T-helper 17 cell (primary cell): ENCODE measurements around the gene GOSR2. TPM values are rescaled to one million over a fixed set of nuclear protein-coding genes. Genes with fewer than 3 reads are reported as not detected.

ENCODE experiments used
- ATAC-seq: fragments of 150-1000 bp; cut with Tn5 transposase; 2 replicates; pipeline ENCODE4 v1.10.0; 2021; ENCODE audit warnings: mild to moderate bottlenecking, moderate library complexity
- DNase-seq, 3 donors: peaks; one replicate each; pipeline versions ENCODE4 v3.0.0 to v3.0.0-alpha.2; 2020 to 2021
- H3K9me3 ChIP-seq: one replicate; pipeline ENCODE4 v1.7.0; 2013; ENCODE audit warnings: low read length, mild to moderate bottlenecking; ENCODE audit not compliant: control insufficient read depth, poor library complexity, severe bottlenecking
- H3K27ac Mint-ChIP-seq: one replicate; pipeline ENCODE4 v1.8.0; 2022; ENCODE audit warnings: mild to moderate bottlenecking, moderate library complexity, mixed read lengths
- H3K27me3 Mint-ChIP-seq: one replicate; pipeline ENCODE4 v1.8.0; 2022; ENCODE audit warnings: mixed read lengths
- H3K36me3 Mint-ChIP-seq: one replicate; pipeline ENCODE4 v1.8.0; 2022; ENCODE audit warnings: low read depth, mixed read lengths
- H3K4me1 Mint-ChIP-seq: one replicate; pipeline ENCODE4 v1.8.0; 2022; ENCODE audit warnings: mild to moderate bottlenecking, mixed read lengths
- H3K4me3 Mint-ChIP-seq: one replicate; pipeline ENCODE4 v1.8.0; 2022; ENCODE audit warnings: mild to moderate bottlenecking, moderate library complexity, mixed read lengths
- total RNA-seq, 4 donors: library from RNA in 2 of 4; stranded (reverse) in 2 of 4; gene quantifications; one replicate each; pipeline ENCODE4 v1.2.3 and lab custom pipeline; 2022 to 2026

GOSR2 gene
- total RNA-seq, 2 donors from 2014 or later = 54.5 to 57.9 TPM

DNA sequence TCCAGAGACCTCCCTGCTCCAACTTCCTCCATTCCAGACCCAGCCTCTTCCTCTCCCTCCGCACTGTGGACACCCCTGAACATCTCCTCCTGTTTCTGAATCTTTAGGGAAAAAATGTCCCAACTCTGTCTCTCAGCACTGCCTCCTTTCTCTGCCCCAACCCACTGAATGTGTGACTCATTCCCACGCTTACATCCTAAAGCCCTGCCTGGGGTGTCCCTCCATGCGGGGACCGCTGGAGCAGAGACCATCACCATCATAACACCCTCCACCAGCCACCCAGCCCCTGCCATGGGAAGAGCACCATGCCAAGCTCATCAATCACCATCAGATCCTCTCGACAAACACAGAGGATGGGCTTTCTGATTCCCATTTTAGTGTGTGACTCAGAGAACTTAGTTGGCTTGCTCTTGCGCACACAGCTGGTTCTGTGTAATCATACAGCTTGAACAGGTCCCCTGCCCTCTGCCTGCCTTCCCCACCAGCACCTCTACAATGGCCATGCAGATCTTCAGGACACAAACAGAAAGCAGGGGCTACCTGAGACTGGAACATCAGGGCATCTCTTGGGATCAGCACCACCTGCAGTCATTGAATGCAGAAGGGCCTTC, 45.4 kb downstream of the GOSR2 start:
- Mint-ChIP-seq H3K27ac (no peak overlapping the region), H3K4me1 (no peaks in the 10 kb centered on the region), H3K27me3 (peaks cover 4% of the 10 kb centered on the region), H3K36me3 (peaks cover 20% of the 10 kb centered on the region), H3K4me3 (no peak overlapping the region)
- ATAC-seq (no peak), DNase-seq (no peak)
- H3K9me3 ChIP-seq = no peaks in the 10 kb centered on the region

- no peak for ATAC-seq
- Mint-ChIP-seq H3K36me3 (peaks cover 22% of the 10 kb centered on the region), H3K4me3 (no peak overlapping the region), H3K27me3 (peaks cover 6% of the 10 kb centered on the region), H3K4me1 (no peaks in the 10 kb centered on the region), H3K27ac (no peak overlapping the region)
- H3K9me3 ChIP-seq = no peaks in the 10 kb centered on the region
- DNase-seq = no peak
These were observed 45.9 kb downstream of the GOSR2 start for GRCh38 chr17:46968896-46969295.

DNA sequence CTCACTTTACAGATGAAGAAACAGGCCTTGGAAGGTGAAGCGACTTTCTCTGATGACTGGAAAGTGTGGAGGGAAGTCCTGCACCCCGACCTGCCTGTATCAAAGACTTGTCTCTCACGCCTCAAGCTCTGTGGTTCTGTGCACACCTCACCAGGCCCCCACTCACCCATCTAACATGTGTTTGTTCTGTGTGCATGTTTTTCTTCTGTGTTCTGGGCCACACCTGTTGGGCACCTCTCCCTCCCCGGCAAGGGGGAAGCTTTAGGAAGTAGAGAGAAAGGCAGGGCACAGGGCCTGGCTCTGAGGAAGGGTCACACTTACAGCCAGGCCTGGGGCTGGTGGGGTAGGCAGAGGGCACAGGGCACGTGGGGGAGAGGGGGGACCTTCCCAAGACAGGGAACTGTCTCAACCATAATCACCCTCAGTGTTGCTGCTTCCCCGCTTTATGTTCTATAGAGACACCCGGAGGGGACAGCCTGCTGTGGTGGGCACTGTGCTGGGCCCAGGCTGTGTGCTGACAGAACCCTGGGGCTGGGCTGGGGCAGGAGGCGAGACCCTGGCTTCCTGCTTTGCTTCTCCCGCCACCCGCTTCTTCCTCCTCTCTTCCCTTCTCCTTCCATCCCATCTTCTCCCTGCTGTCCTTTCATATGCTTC, 48.8 kb downstream of the GOSR2 start:
- DNase-seq = no peak
- Mint-ChIP-seq H3K36me3 (peaks cover 26% of the 10 kb centered on the region), H3K4me3 (no peak overlapping the region), H3K27ac (no peak overlapping the region), H3K27me3 (peaks cover 21% of the 10 kb centered on the region), H3K4me1 (no peaks in the 10 kb centered on the region)
- H3K9me3 ChIP-seq = no peaks in the 10 kb centered on the region
- no peak for ATAC-seq

- DNase-seq = no peak
- H3K27ac Mint-ChIP-seq = no peak overlapping the region
- peaks cover 27% of the 10 kb centered on the region for H3K27me3 Mint-ChIP-seq
- H3K4me1 Mint-ChIP-seq = no peaks in the 10 kb centered on the region
- no peak overlapping the region for H3K4me3 Mint-ChIP-seq
- no peaks in the 10 kb centered on the region for H3K9me3 ChIP-seq
- H3K36me3 Mint-ChIP-seq = peaks cover 24% of the 10 kb centered on the region
- no peak for ATAC-seq
These were observed 49.4 kb downstream of the GOSR2 start for GRCh38 chr17:46972346-46972745.

DNA sequence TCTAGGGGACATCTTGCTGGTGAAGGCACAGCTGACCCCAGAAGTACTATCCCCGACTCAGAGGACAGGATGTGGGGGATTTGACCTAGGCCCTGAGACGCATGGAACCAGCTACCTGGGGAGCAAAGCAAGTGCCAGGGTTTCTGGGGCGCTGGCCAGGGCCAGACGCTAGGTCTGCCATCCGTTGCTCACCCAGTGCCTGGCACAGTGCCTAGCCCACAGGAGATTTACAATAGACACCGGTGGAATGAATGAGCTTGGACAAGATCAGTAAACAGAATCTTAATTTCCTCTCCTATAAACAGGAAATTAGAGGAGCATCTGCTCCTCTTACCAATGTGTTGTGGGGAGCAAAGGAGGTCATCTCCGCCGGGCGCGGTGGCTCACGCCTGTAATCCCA, 51.1 kb downstream of the GOSR2 start:
- no peaks in the 10 kb centered on the region for H3K9me3 ChIP-seq
- no peak for DNase-seq
- Mint-ChIP-seq H3K4me1 (peaks cover 7% of the 10 kb centered on the region), H3K4me3 (no peak overlapping the region), H3K36me3 (peaks cover 15% of the 10 kb centered on the region), H3K27me3 (peaks cover 36% of the 10 kb centered on the region), H3K27ac (no peak overlapping the region)
- no peak for ATAC-seq

- H3K27ac Mint-ChIP-seq = no peak overlapping the region
- ATAC-seq (no peak), DNase-seq (no peak)
- H3K27me3 Mint-ChIP-seq = peaks cover 42% of the 10 kb centered on the region
- H3K36me3 Mint-ChIP-seq = peaks cover 15% of the 10 kb centered on the region
- H3K9me3 ChIP-seq = no peaks in the 10 kb centered on the region
- no peak overlapping the region for H3K4me3 Mint-ChIP-seq
- peaks cover 9% of the 10 kb centered on the region for H3K4me1 Mint-ChIP-seq
These were observed 52.3 kb downstream of the GOSR2 start for GRCh38 chr17:46975287-46975686.

- Mint-ChIP-seq H3K4me1 (peaks cover 9% of the 10 kb centered on the region), H3K36me3 (peaks cover 15% of the 10 kb centered on the region), H3K27me3 (peaks cover 52% of the 10 kb centered on the region), H3K27ac (no peak overlapping the region), H3K4me3 (no peak overlapping the region)
- no peaks in the 10 kb centered on the region for H3K9me3 ChIP-seq
- no peak for ATAC-seq
- DNase-seq = no peak
These were observed 53.8 kb downstream of the GOSR2 start for GRCh38 chr17:46976626-46977270.

DNA sequence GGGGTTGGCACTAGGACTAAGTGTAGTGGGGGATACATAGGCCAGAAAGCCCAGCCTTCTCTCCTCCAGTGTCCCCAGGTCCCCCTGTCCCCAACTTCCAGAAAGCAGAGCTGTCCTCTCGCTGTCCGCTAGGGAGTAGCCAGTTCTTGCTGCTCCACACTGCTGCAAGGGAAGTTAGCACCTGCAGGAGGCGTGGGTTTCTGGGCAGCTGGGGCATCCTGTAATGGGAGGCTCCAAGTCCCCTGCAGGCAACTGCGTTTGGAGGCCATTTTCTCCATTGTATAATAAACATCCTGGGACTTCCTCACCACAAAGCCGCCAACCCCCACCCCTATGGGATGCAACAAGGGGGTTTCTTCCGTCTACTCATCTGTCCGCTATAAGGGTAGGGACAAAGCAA, 54.4 kb downstream of the GOSR2 start:
- H3K36me3 Mint-ChIP-seq = peaks cover 13% of the 10 kb centered on the region
- H3K27ac Mint-ChIP-seq = no peak overlapping the region
- peaks cover 9% of the 10 kb centered on the region for H3K4me1 Mint-ChIP-seq
- ATAC-seq (no peak), DNase-seq (no peak)
- peaks cover 53% of the 10 kb centered on the region for H3K27me3 Mint-ChIP-seq
- peak overlapping the region; percentile 89 for H3K4me3 Mint-ChIP-seq
- H3K9me3 ChIP-seq = no peaks in the 10 kb centered on the region

GRCh38 chr17:46977750-46978488, 55.0 kb downstream of the GOSR2 start:
- Mint-ChIP-seq H3K4me3 (peak overlapping the region; percentile 89), H3K36me3 (peaks cover 13% of the 10 kb centered on the region), H3K27me3 (peaks cover 57% of the 10 kb centered on the region), H3K27ac (no peak overlapping the region), H3K4me1 (peaks cover 9% of the 10 kb centered on the region)
- H3K9me3 ChIP-seq = no peaks in the 10 kb centered on the region
- DNase-seq (no peak), ATAC-seq (no peak)

DNA sequence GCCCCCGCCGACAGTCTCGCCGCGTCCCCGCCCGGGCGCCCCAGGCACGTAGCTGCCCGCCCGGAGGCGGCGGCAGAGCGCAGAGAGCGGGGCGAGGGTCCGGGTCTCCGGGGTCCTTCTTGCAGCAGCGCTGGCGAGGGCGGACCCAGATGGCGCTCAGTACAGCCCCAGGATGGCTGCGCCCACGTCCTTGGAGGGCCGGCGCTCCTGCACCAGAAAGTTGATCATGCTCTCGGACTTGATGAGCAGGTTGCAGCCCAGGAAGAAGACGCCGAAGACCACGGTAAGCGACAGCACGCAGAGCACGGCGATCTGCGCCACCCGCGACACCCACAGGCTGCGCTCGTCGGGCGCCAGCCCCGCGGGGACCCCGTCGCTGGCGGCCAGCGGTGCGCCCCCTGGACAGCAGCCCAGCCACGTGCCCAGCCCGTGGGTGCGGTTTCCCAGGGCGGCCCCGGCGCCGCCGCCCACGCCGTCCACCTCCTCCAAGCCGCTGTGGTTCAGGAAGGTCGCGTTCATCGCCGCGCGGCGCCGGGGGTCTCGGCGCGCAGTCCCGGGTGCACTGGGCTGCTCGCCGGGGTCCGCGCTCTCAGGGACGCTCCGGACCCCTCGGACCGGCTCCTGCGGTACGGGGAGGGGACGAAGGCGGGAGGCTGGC, 55.7 kb downstream of the GOSR2 start:
- peaks cover 9% of the 10 kb centered on the region for H3K4me1 Mint-ChIP-seq
- no peaks in the 10 kb centered on the region for H3K9me3 ChIP-seq
- H3K27me3 Mint-ChIP-seq = peaks cover 57% of the 10 kb centered on the region
- DNase-seq = no peak
- peak; percentile 40 for ATAC-seq
- H3K36me3 Mint-ChIP-seq = peaks cover 11% of the 10 kb centered on the region
- H3K27ac Mint-ChIP-seq = no peak overlapping the region
- H3K4me3 Mint-ChIP-seq = peak overlapping the region; percentile 89

- Mint-ChIP-seq H3K27me3 (peaks cover 51% of the 10 kb centered on the region), H3K4me3 (peak within 1 kb of the TSS; percentile 89), H3K36me3 (peaks cover 8% of the 10 kb centered on the region), H3K27ac (peak within 1 kb of the TSS; percentile 53), H3K4me1 (peaks cover 9% of the 10 kb centered on the region)
- H3K9me3 ChIP-seq = no peaks in the 10 kb centered on the region
- no peak for DNase-seq
- ATAC-seq = peak; percentile 68
These were observed 56.3 kb downstream of the GOSR2 start, which contains the start of gene RPRML for GRCh38 chr17:46979147-46979863. Gene RPRML, minus strand, starts transcription at chr17:46979253. Its CDS starts 246 bp downstream, at chr17:46979007.

GRCh38 chr17:46982577-46982976, 59.6 kb downstream of the GOSR2 start:
- no peak for DNase-seq
- Mint-ChIP-seq H3K36me3 (peaks cover 5% of the 10 kb centered on the region), H3K27ac (no peak overlapping the region), H3K4me3 (no peak overlapping the region), H3K4me1 (peaks cover 9% of the 10 kb centered on the region), H3K27me3 (peaks cover 31% of the 10 kb centered on the region)
- no peak for ATAC-seq
- H3K9me3 ChIP-seq = no peaks in the 10 kb centered on the region
